RWPE2 (cell line): ENCODE results near the gene ELL.

Source experiments
- ATAC-seq: fragments of 200-7000 bp; cut with Tn5 transposase; 3 replicates; pipeline ENCODE4 v1.9.1; 2021; ENCODE audit warnings: low read depth
- DNase-seq: peaks from one replicate; pipeline ENCODE4 v3.0.0-alpha.2; 2020; ENCODE audit warnings: low spot score
- H3K27ac ChIP-seq: fragments of 450-650 bp; 2 replicates; pipeline ENCODE4 v1.5.1; 2017; ENCODE audit warnings: mild to moderate bottlenecking; ENCODE audit not compliant: poor library complexity, severe bottlenecking
- H3K27me3 ChIP-seq: fragments of 250-450 bp; sonication (Bioruptor Pico); 2 replicates; pipeline ENCODE4 v1.5.1; 2021; ENCODE audit warnings: mild to moderate bottlenecking, moderate library complexity; ENCODE audit not compliant: insufficient read depth, poor library complexity, severe bottlenecking
- H3K36me3 ChIP-seq: fragments of 250-450 bp; sonication (Bioruptor Pico); 2 replicates; pipeline ENCODE4 v1.5.1; 2020; ENCODE audit warnings: low read depth, mild to moderate bottlenecking, moderate library complexity
- H3K4me1 ChIP-seq: fragments of 250-450 bp; sonication (Bioruptor Pico); 2 replicates; pipeline ENCODE4 v1.5.1; 2021; ENCODE audit warnings: mild to moderate bottlenecking, moderate library complexity; ENCODE audit not compliant: insufficient read depth, poor library complexity, severe bottlenecking
- H3K4me3 ChIP-seq: fragments of 250-450 bp; sonication (Bioruptor Pico); 2 replicates; pipeline ENCODE4 v1.5.1; 2021; ENCODE audit warnings: mild to moderate bottlenecking, moderate library complexity; ENCODE audit not compliant: severe bottlenecking
- H3K9me3 ChIP-seq: fragments of 250-450 bp; sonication (Bioruptor Pico); 2 replicates; pipeline ENCODE4 v1.5.1; 2021; ENCODE audit warnings: mild to moderate bottlenecking, moderate library complexity; ENCODE audit not compliant: severe bottlenecking
- CTCF ChIP-seq: fragments of 450-650 bp; IDR thresholded peaks from one replicate; pipeline ENCODE4 v1.5.1; 2017; ENCODE audit warnings: mild to moderate bottlenecking, moderate library complexity; ENCODE audit not compliant: poor library complexity, severe bottlenecking

ELL gene

DNA sequence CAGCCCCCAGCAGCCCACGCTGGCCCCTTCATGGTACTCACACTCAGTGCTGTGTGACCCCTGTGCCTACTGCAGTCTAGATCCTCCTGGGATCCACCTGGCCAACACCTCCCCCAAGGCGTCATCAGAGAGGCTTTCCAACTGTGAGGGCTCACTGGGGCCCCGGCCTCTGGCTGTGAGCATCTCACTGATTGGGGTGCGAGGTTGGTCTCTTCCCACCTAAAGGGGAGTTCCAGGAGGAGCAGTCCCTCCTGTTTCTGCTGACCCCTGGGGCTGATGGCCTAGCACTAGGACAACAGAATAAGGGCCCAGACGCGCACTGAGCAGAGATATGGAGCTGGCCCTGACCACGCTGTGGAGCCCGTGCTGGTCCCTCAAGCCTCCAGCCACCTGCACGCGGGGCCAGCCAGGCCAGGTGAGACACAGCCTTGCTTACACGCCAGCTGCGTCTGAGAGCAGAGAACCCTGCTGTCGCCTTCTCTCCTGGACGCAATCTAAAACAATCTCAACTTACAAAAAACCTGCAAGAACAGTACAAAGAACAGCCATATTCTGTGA, 32.2 kb downstream of the ELL start:
- H3K36me3 ChIP-seq: no peaks in the 10 kb centered on the region
- H3K4me3 ChIP-seq: no peak overlapping the region
- no peaks in the 10 kb centered on the region for H3K9me3 ChIP-seq
- DNase-seq (peak; percentile 53), ATAC-seq (no peak)
- peak overlapping the region; percentile 58 for H3K27ac ChIP-seq
- peaks cover 20% of the 10 kb centered on the region for H3K4me1 ChIP-seq
- no peak for TF ChIP-seq CTCF
- H3K27me3 ChIP-seq: no peaks in the 10 kb centered on the region

GRCh38 chr19:18488838-18489626, 32.8 kb downstream of the ELL start:
- H3K4me1 ChIP-seq: peaks cover 17% of the 10 kb centered on the region
- peak overlapping the region; percentile 58 for H3K27ac ChIP-seq
- H3K36me3 ChIP-seq: no peaks in the 10 kb centered on the region
- H3K9me3 ChIP-seq: no peaks in the 10 kb centered on the region
- DNase-seq: peak; percentile 57
- no peak for ATAC-seq
- H3K4me3 ChIP-seq: no peak overlapping the region
- H3K27me3 ChIP-seq: no peaks in the 10 kb centered on the region
- TF ChIP-seq CTCF: peak; percentile 37

DNA sequence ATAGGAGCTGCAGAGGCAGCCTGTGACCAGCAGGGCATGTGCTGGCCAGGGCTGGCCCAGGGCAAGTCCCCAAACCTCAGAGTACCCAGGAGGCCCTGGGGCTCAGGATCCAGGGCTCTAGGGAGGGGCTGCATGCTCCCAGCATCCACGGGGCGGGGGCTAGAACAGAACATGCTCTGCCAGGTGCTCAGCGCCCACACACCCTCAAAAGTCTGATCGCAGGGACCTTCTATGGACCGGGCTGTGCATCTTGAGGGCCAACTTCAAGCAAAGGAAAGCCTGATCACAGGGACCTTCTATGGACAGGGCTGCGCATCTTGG, 33.5 kb downstream of the ELL start:
- H3K4me1 ChIP-seq: peaks cover 24% of the 10 kb centered on the region
- peak; percentile 35; the same call in 1 of the 3 replicates for ATAC-seq
- no peak overlapping the region for H3K4me3 ChIP-seq
- H3K27me3 ChIP-seq: no peaks in the 10 kb centered on the region
- no peaks in the 10 kb centered on the region for H3K9me3 ChIP-seq
- no peak for TF ChIP-seq CTCF
- DNase-seq: peak; percentile 52
- H3K27ac ChIP-seq: peak overlapping the region; percentile 58
- H3K36me3 ChIP-seq: no peaks in the 10 kb centered on the region

- Histone ChIP-seq H3K27me3 (no peaks in the 10 kb centered on the region), H3K27ac (peak overlapping the region; percentile 58), H3K36me3 (no peaks in the 10 kb centered on the region), H3K4me3 (no peak overlapping the region), H3K4me1 (peaks cover 29% of the 10 kb centered on the region), H3K9me3 (no peaks in the 10 kb centered on the region)
- DNase-seq (no peak), ATAC-seq (no peak)
- TF ChIP-seq CTCF: no peak
Measured at GRCh38 chr19:18487576-18488402, 34.1 kb downstream of the ELL start.
